Tongue (tissue), 2 donors: ENCODE results near the gene KDELR3. TPM values are rescaled to one million over a fixed set of nuclear protein-coding genes. Genes with fewer than 3 reads are reported as not detected.

Source experiments
- DNase-seq: peaks from one replicate; pipeline ENCODE4 v3.0.0-alpha.2; 2015
- total RNA-seq: library from RNA; depleted of rRNA; stranded (reverse); fragments of >200 nt; gene quantifications from one replicate; pipeline ENCODE4 v1.2.3, GENCODE V29; 2014

KDELR3 gene
- total RNA-seq: 22.3 TPM

GRCh38 chr22:38467904-38468442 lies at the start of gene KDELR3:
Gene KDELR3 (plus strand): TSS chr22:38468096. CDS start chr22:38468234, 138 bp downstream.
- DNase-seq: peak; percentile 68

- DNase-seq: no peak
Observed at GRCh38 chr22:38418589-38418988, 49.3 kb upstream of the KDELR3 start.

- no peak for DNase-seq
Observed at GRCh38 chr22:38419121-38419857, 48.6 kb upstream of the KDELR3 start.

- no peak for DNase-seq
Observed at GRCh38 chr22:38419858-38420160, 48.1 kb upstream of the KDELR3 start.

GRCh38 chr22:38420734-38421133 lies 47.2 kb upstream of the KDELR3 start:
- DNase-seq: no peak

- peak; percentile 48 for DNase-seq
Observed at GRCh38 chr22:38422611-38423511, 45.0 kb upstream of the KDELR3 start.

- DNase-seq: no peak
Observed at GRCh38 chr22:38423512-38424503, 44.1 kb upstream of the KDELR3 start.

GRCh38 chr22:38424525-38425080 lies 43.3 kb upstream of the KDELR3 start:
- no peak for DNase-seq

GRCh38 chr22:38426628-38427027 lies 41.3 kb upstream of the KDELR3 start:
- no peak for DNase-seq

- no peak for DNase-seq
Observed at GRCh38 chr22:38427465-38427864, 40.4 kb upstream of the KDELR3 start.

- no peak for DNase-seq
Observed at GRCh38 chr22:38427940-38428339, 40.0 kb upstream of the KDELR3 start.

GRCh38 chr22:38428714-38429113 lies 39.2 kb upstream of the KDELR3 start:
- DNase-seq: no peak

GRCh38 chr22:38429499-38430068 lies 38.3 kb upstream of the KDELR3 start:
- DNase-seq: peak; percentile 80

GRCh38 chr22:38431266-38432010 lies 36.5 kb upstream of the KDELR3 start:
- no peak for DNase-seq

GRCh38 chr22:38432264-38432663 lies 35.6 kb upstream of the KDELR3 start:
- no peak for DNase-seq

- DNase-seq: no peak
Observed at GRCh38 chr22:38433871-38434270, 34.0 kb upstream of the KDELR3 start.

- no peak for DNase-seq
Observed at GRCh38 chr22:38435010-38435409, 32.9 kb upstream of the KDELR3 start.

- no peak for DNase-seq
Observed at GRCh38 chr22:38435965-38436364, 31.9 kb upstream of the KDELR3 start.

- DNase-seq: no peak
Observed at GRCh38 chr22:38436629-38437395, 31.1 kb upstream of the KDELR3 start.

GRCh38 chr22:38437416-38437815 lies 30.5 kb upstream of the KDELR3 start:
- DNase-seq: no peak
